Measurements from ENCODE around the gene SMYD3. TPM values are rescaled to one million over a fixed set of nuclear protein-coding genes. Genes with fewer than 3 reads are reported as not detected.

SMYD3 gene
- total and polyA plus RNA-seq, 9 donors = 10.8 to 24.0 (median 13.7) TPM

DNA sequence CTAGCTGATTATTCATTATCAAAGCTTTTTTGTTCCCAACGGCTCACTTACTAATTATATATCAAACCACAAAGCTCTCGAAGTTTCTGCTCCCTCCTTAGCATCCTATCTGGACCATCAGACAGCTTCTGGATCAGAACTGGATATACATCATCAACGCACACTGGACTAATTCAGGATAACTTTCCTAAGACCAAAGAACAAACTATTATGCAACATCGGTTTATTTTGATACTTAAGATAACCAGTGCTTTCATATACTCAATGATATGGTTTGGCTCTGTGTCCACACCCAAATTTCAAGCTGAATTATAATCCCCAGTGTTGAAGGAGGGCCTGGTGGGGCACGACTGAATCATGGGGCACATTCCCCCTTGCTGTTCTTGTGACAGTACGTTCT, 110.8 kb downstream of the SMYD3 start:
- 90 to 92% (median 92%) methylated on average over 6 of the region's 6 CpGs for WGBS, 3 donors

DNA sequence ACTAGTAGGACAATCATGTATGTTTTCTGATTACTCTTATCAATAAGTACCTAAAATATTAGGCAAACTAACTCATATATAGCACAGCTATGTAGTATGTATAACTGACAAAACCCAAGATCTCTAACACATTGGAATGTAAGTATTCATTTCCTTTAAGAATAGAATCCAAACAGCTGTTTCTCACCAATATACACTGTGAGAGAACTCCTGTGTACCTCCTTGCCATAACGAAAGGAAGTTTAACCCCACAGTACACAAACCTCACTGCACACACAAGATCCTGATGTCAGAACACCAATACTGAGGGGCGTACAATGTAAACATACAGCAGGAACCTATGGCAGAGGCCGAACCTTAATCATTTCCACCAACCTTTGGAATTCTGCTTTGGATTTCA, 113.0 kb downstream of the SMYD3 start:
- H3K27me3 ChIP-seq = no peaks in the 10 kb centered on the region
- H3K36me3 ChIP-seq = no peaks in the 10 kb centered on the region
- 39 to 64% (median 50%) methylated on average over 3 of the region's 3 CpGs for WGBS, 3 donors
- no peaks in the 10 kb centered on the region for H3K9me3 ChIP-seq
- DNase-seq = no peak
- TF ChIP-seq, protein P1, sequence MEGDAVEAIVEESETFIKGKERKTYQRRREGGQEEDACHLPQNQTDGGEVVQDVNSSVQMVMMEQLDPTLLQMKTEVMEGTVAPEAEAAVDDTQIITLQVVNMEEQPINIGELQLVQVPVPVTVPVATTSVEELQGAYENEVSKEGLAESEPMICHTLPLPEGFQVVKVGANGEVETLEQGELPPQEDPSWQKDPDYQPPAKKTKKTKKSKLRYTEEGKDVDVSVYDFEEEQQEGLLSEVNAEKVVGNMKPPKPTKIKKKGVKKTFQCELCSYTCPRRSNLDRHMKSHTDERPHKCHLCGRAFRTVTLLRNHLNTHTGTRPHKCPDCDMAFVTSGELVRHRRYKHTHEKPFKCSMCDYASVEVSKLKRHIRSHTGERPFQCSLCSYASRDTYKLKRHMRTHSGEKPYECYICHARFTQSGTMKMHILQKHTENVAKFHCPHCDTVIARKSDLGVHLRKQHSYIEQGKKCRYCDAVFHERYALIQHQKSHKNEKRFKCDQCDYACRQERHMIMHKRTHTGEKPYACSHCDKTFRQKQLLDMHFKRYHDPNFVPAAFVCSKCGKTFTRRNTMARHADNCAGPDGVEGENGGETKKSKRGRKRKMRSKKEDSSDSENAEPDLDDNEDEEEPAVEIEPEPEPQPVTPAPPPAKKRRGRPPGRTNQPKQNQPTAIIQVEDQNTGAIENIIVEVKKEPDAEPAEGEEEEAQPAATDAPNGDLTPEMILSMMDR (IDR thresholded peaks at IDR 0.05) = no peak
- TF ChIP-seq POLR2A (IDR thresholded peaks at IDR 0.05) (no peak), EP300 (IDR thresholded peaks at IDR 0.05) (no peak)
- peaks cover 4% of the 10 kb centered on the region for H3K4me1 ChIP-seq (ENCODE audit: insufficient read depth)
- intact Hi-C loops (cut with DNase I) = no loop called here
- no peak overlapping the region for H3K27ac ChIP-seq
- no peak overlapping the region for H3K4me3 ChIP-seq

More for the DNA sequence above, 110.8 kb downstream of the SMYD3 start:
- TF ChIP-seq, protein P1 (IDR thresholded peaks at IDR 0.05) = no peak
- no peak for TF ChIP-seq EP300 (IDR thresholded peaks at IDR 0.05)
- no peak for TF ChIP-seq POLR2A (IDR thresholded peaks at IDR 0.05)
- Histone ChIP-seq H3K36me3 (no peaks in the 10 kb centered on the region), H3K27me3 (no peaks in the 10 kb centered on the region), H3K27ac (no peak overlapping the region), H3K4me3 (no peak overlapping the region), H3K9me3 (no peaks in the 10 kb centered on the region), H3K4me1 (ENCODE audit: insufficient read depth) (peaks cover 4% of the 10 kb centered on the region)
- intact Hi-C loops (cut with DNase I) = no loop called here
- no peak for DNase-seq

DNA sequence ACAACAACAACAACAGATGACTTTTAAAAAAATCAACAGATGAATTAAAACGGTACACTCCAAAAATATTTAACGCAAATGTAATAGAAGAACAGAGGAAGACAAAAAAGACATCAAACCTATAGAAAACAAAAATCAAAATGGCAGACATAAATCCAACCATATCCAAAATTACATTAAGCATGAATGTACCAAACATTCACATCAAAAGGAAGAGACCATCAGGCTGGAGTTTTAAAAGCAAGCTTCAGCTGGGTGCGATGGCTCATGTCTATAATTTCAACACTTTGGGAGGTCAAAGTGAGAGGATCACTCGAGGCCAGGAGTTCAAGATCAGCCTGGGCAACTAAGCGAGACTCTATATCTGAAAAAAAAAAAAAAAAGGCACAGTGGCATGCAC, 116.2 kb downstream of the SMYD3 start:
- no peaks in the 10 kb centered on the region for H3K36me3 ChIP-seq
- intact Hi-C loops (cut with DNase I) = no loop called here
- H3K4me3 ChIP-seq = no peak overlapping the region
- H3K27ac ChIP-seq = no peak overlapping the region
- no peaks in the 10 kb centered on the region for H3K9me3 ChIP-seq
- DNase-seq = no peak
- peaks cover 1% of the 10 kb centered on the region for H3K4me1 ChIP-seq (ENCODE audit: insufficient read depth)
- H3K27me3 ChIP-seq = no peaks in the 10 kb centered on the region
- TF ChIP-seq, protein P1 (IDR thresholded peaks at IDR 0.05) = no peak
- TF ChIP-seq EP300 (IDR thresholded peaks at IDR 0.05) (no peak), POLR2A (IDR thresholded peaks at IDR 0.05) (no peak)
- WGBS, 3 donors = 86 to 96% (median 95%) methylated on average over 5 of the region's 5 CpGs

DNA sequence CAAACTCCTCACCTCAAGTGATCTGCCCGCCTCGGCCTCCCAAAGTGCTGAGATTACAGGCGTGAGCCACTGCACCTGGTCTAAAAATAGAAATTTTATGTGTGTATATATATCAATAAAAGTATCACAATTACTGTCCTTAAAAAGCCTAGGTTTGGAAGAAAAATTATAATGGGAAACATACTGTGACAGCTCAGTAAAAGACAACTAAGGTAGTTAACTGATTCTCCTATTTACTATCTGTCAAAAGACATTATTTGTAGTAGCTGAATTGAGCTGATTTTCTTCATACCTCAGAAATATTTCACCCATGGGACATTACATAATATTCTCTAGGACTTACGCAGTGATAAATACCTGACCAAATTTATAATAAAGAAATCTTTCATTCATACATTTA, 122.5 kb downstream of the SMYD3 start:
- DNase-seq = no peak
- WGBS, 3 donors = 92 to 98% (median 95%) methylated on average over 4 of the region's 4 CpGs
- Histone ChIP-seq H3K27ac (no peak overlapping the region), H3K9me3 (no peaks in the 10 kb centered on the region), H3K4me1 (ENCODE audit: insufficient read depth) (no peaks in the 10 kb centered on the region), H3K4me3 (no peak overlapping the region), H3K36me3 (no peaks in the 10 kb centered on the region), H3K27me3 (no peaks in the 10 kb centered on the region)
- intact Hi-C loops (cut with DNase I) = no loop called here
- TF ChIP-seq, protein P1 (IDR thresholded peaks at IDR 0.05) = no peak
- TF ChIP-seq POLR2A (IDR thresholded peaks at IDR 0.05) (no peak), EP300 (IDR thresholded peaks at IDR 0.05) (no peak)

DNA sequence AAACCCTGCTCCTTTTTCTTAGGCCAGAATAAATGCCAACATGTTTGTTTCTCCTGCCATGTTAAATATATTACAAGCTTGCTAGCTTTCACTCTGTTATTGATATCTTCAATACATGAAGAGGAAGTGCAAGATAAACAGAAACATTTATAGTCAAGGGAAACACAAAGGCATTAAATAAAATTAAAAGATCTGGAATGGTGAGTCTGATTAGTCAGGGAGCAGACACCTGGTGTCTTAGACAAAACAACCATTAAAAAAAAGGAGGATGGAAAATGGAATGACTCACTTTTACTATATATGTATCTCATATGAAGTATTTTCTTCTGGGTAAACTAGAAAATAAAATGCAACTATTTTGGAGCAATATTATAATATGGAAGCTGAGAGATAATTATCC, 123.3 kb downstream of the SMYD3 start:
- Histone ChIP-seq H3K9me3 (no peaks in the 10 kb centered on the region), H3K27me3 (no peaks in the 10 kb centered on the region)

More for the DNA sequence above, 123.3 kb downstream of the SMYD3 start:
- TF ChIP-seq, protein P1 (IDR thresholded peaks at IDR 0.05) = no peak
- no peak for TF ChIP-seq EP300 (IDR thresholded peaks at IDR 0.05)
- TF ChIP-seq POLR2A (IDR thresholded peaks at IDR 0.05) = no peak
- no peak for DNase-seq
- Histone ChIP-seq H3K36me3 (no peaks in the 10 kb centered on the region), H3K27ac (no peak overlapping the region), H3K4me1 (ENCODE audit: insufficient read depth) (no peaks in the 10 kb centered on the region), H3K4me3 (no peak overlapping the region)
- intact Hi-C loops (cut with DNase I) = no loop called here
